Gastroesophageal sphincter (tissue), 4 donors: ENCODE measurements around the gene MAPK6. TPM values are rescaled to one million over a fixed set of nuclear protein-coding genes. Genes with fewer than 3 reads are reported as not detected.

ENCODE experiments used
- ATAC-seq: fragments of 150-250 bp; one replicate; pipeline ENCODE4 v1.9.1; 2016; ENCODE audit warnings: mild to moderate bottlenecking, moderate library complexity
- H3K27ac ChIP-seq, 4 donors: fragments of 200-600 bp; sonication (generic) in 3 of 4; 1 replicate in 3 of 4; 2 replicates in 1 of 4; pipeline ENCODE4 v1.5.1; 2016 to 2019
- H3K27me3 ChIP-seq: fragments of 200-600 bp; sonication (generic); one replicate; pipeline ENCODE4 v1.5.1; 2019
- H3K36me3 ChIP-seq, 2 donors: fragments of 200-600 bp; sonication (generic); one replicate each; pipeline ENCODE4 v1.5.1; 2019; ENCODE audit warnings: control low read depth in 1 of 2
- H3K4me1 ChIP-seq, 3 donors: fragments of 200-600 bp; sonication (generic); 1 replicate in 2 of 3; 2 replicates in 1 of 3; pipeline ENCODE4 v1.5.1; 2016 to 2019; ENCODE audit warnings: control low read depth in 2 of 3
- H3K4me3 ChIP-seq, 2 donors: fragments of 200-600 bp; sonication (generic); one replicate each; pipeline ENCODE4 v1.5.1; 2019; ENCODE audit warnings: mild to moderate bottlenecking in 1 of 2, moderate library complexity in 1 of 2
- H3K9me3 ChIP-seq, 3 donors: fragments of 200-600 bp; sonication (generic); one replicate each; pipeline ENCODE4 v1.5.1; 2017 to 2019; ENCODE audit warnings: control low read depth in 2 of 3
- EP300 ChIP-seq: sonication (generic); formaldehyde crosslinking; IDR thresholded peaks from one replicate; pipeline ENCODE4 v1.6.1; 2017; ENCODE audit warnings: antibody characterized with exemption, mild to moderate bottlenecking
- POLR2A ChIP-seq, 2 donors: fragments of 450-650 bp; IDR thresholded peaks; one replicate each; pipeline ENCODE4 v1.6.1; 2017; ENCODE audit warnings: antibody characterized with exemption in 2 of 2, mild to moderate bottlenecking in 2 of 2, moderate library complexity in 1 of 2
- POLR2AphosphoS5 ChIP-seq: sonication (generic); formaldehyde crosslinking; IDR thresholded peaks from one replicate; pipeline ENCODE4 v1.6.1; 2017; ENCODE audit warnings: antibody characterized with exemption
- WGBS, 2 donors: methylation state at CpG; one replicate each; pipeline ENCODE4 v1.1.5; 2018; ENCODE audit warnings: low coverage in 1 of 2; 5-methylcytosine and 5-hydroxymethylcytosine counted together
- total RNA-seq, 4 donors: library from RNA; depleted of rRNA; stranded (reverse); fragments of >200 nt; gene quantifications; one replicate each; pipeline ENCODE4 v1.1.0, GENCODE V29; 2016
- TF ChIP-seq, protein P1 (sequence below), 4 experiments: fragments of 200-600 bp in 2 of 4; fragments of 450-650 bp in 2 of 4; sonication (generic) in 1 of 4; IDR thresholded peaks; one replicate each; pipeline ENCODE4 v1.5.1; 2017 to 2019; ENCODE audit warnings: antibody characterized with exemption in 4 of 4, mild to moderate bottlenecking in 2 of 4, moderate library complexity in 2 of 4

Gene MAPK6
- total RNA-seq, 4 donors from 2014 or later: 17.5 to 22.5 (median 20.7) TPM

DNA sequence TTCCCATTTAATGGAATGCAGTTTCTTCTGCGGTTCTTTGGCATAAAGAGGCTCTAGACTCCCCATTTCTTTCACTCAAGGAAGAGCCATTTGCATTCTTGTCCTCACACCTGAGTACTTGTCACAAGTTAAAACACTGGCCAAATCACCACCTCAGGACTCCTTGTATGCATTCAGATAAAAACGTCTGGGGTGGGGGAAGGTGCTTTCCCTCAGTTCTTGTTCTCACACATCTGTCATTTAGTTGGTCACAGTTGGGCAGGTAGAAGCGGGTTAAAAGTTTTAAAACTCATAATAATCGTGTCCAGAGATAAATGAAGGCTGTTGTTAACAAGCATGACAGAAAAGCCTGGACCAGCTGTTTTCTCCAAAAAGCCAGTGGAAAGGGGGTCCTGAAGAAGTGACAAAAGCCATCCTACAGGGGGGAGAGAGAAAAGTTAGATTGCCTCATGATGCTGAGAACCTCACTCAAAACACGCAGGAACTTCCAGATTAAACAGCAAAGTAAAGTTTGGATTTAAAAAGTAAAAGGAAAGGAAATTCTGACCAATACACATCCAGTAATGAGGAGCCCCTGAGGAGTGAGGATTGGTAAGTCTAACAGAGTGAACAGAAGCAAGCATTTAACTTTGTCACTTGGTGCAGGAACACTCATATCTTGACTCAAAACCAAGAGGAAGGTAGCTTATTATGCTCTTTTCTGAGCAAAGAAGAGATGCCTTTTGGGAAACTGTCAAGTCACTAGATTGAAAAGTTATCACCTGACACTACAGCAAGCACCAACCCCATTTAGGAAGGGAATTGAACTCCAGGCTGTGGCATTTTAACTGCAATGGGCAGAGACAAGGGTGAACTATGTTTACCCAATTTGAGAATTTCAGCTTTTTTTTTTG lies 90.8 kb downstream of the MAPK6 start:
- no peak for ATAC-seq
- WGBS, 2 donors: 46 to 57% methylated on average over 4 to 5 of the region's 5 CpGs
- H3K9me3 ChIP-seq: no peaks in the 10 kb centered on the region
- peaks cover 75% of the 10 kb centered on the region for H3K27me3 ChIP-seq
- no peaks in the 10 kb centered on the region for H3K36me3 ChIP-seq
- H3K4me3 ChIP-seq: no peak overlapping the region
- peaks cover 0 to 11% (median 10%) of the 10 kb centered on the region in 3 donors for H3K4me1 ChIP-seq
- no peak overlapping the region for H3K27ac ChIP-seq
- TF ChIP-seq EP300 (no peak), POLR2AphosphoS5 (no peak), POLR2A (IDR thresholded peaks at IDR 0.05) (no peak)
- TF ChIP-seq, protein P1, sequence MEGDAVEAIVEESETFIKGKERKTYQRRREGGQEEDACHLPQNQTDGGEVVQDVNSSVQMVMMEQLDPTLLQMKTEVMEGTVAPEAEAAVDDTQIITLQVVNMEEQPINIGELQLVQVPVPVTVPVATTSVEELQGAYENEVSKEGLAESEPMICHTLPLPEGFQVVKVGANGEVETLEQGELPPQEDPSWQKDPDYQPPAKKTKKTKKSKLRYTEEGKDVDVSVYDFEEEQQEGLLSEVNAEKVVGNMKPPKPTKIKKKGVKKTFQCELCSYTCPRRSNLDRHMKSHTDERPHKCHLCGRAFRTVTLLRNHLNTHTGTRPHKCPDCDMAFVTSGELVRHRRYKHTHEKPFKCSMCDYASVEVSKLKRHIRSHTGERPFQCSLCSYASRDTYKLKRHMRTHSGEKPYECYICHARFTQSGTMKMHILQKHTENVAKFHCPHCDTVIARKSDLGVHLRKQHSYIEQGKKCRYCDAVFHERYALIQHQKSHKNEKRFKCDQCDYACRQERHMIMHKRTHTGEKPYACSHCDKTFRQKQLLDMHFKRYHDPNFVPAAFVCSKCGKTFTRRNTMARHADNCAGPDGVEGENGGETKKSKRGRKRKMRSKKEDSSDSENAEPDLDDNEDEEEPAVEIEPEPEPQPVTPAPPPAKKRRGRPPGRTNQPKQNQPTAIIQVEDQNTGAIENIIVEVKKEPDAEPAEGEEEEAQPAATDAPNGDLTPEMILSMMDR (IDR thresholded peaks at IDR 0.05): no peak

DNA sequence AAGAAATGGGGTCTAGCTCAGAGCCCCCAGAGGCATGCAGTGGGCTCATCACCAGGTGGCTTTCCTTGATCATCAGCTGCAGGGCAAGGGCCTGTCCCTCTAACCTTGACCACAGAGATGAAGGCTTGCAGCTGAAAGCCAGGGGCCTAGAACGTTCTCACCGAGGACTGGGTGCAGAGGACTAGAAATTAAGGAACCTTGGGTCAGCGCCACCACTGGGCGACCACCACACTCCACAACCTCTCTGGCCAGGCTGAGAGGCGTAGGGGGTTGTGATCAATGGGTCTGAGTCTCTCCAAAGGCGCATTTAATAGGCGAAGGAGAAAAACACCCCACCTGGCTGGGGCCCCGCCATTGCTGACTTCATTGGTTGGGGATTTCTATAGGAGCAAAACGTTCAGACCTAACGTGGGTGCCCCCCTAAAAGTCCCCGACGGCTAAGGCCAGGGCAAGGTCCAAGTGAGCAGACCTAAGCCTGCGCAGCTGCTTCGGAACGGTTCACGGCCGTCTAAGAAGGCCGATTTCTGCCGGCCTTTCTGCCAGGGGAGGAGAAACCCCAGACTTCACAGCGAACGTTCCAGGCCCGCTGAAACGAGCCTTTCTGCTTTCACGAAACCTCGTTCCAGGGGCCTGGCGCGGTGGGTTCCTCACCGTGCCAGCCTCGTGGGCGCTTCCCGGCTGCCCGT lies 92.6 kb downstream of the MAPK6 start:
- Histone ChIP-seq H3K9me3 (no peaks in the 10 kb centered on the region), H3K4me1 (peaks cover 0 to 11% (median 10%) of the 10 kb centered on the region in 3 donors), H3K4me3 (peak overlapping the region; percentile 16 to 48), H3K27ac (no peak overlapping the region), H3K36me3 (no peaks in the 10 kb centered on the region), H3K27me3 (peaks cover 72% of the 10 kb centered on the region)
- WGBS, 2 donors: 87 to 94% methylated on average over 5 to 6 of the region's 32 CpGs
- no peak for ATAC-seq
- no peak for TF ChIP-seq EP300
- no peak for TF ChIP-seq POLR2A (IDR thresholded peaks at IDR 0.05)
- TF ChIP-seq, protein P1 (IDR thresholded peaks at IDR 0.05): no peak
- TF ChIP-seq POLR2AphosphoS5: no peak

DNA sequence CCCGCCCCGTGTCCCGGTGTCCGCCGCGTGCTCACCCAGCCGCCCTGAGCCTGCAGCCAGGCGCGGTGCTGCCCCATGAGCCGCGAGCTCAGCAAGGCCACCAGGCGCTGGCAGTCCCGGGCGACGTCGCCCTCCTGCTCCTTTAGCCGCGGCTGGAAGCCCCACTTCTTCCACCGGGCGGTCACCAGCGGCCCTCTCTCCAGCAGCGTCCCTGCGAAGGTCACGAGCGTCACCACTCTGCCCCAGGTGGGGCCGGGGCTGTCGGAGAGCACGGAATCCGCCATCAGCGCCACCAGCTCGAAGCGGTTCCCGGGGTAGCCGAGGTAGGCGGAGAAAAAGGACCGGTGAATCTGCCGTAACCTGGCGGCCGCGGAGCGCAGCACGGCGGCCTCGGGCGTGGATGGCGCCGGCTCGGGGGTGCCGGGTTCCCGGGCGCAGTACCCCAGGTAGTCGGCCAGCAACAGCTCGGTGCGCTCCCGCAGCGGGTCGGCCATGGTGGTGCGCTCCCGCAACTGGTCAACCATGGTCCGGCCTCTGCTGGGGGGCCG lies 93.3 kb downstream of the MAPK6 start:
- Histone ChIP-seq H3K36me3 (no peaks in the 10 kb centered on the region), H3K27me3 (peaks cover 66% of the 10 kb centered on the region), H3K9me3 (no peaks in the 10 kb centered on the region), H3K4me3 (peak overlapping the region; percentile 16 to 48), H3K4me1 (peaks cover 0 to 11% (median 10%) of the 10 kb centered on the region in 3 donors), H3K27ac (no peak overlapping the region)
- TF ChIP-seq, protein P1 (IDR thresholded peaks at IDR 0.05): peak in 2 of 4 experiments; percentile 6 to 16
- no peak for TF ChIP-seq EP300
- no CpG with 5 or more reads among the region's 61 CpGs for WGBS, 2 donors
- peak; percentile 68 for ATAC-seq

DNA sequence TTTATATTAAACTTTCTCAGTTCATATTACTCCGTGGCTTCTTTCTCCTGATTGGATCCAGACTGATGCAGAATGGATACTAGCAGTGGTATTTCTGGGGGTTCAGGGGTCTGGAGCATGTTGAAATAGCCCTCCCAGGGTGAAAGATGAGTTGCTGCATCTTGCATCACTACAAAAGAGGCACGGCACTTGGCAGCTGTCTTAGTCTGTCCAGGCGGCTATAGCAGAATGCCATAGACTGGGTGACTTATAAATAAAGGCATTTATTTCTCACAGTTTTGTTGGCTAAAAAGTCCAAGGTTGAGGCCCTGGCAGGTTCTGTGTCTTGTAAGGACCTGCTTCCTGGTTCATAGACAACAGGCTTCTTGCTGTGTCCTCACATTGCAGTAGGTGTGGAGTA lies 94.2 kb downstream of the MAPK6 start:
- 92 to 100% methylated on average over 1 to 2 of the region's 3 CpGs for WGBS, 2 donors
- Histone ChIP-seq H3K4me3 (no peak overlapping the region), H3K27me3 (peaks cover 57% of the 10 kb centered on the region), H3K27ac (no peak overlapping the region), H3K4me1 (peaks cover 0 to 11% (median 10%) of the 10 kb centered on the region in 3 donors), H3K9me3 (no peaks in the 10 kb centered on the region), H3K36me3 (no peaks in the 10 kb centered on the region)
- TF ChIP-seq, protein P1 (IDR thresholded peaks at IDR 0.05): no peak
- TF ChIP-seq POLR2A (IDR thresholded peaks at IDR 0.05) (no peak), EP300 (no peak), POLR2AphosphoS5 (no peak)
- no peak for ATAC-seq
